IMR-90 (cell line): ENCODE data around the gene GNRH2. TPM values are rescaled to one million over a fixed set of nuclear protein-coding genes. Genes with fewer than 3 reads are reported as not detected.

Experiments
- ATAC-seq: fragments of 200-7000 bp; cut with Tn5 transposase; 2 replicates; pipeline ENCODE4 v1.9.1; 2020; ENCODE audit warnings: low read depth, mild to moderate bottlenecking, moderate library complexity
- BruUV-seq: library from RNA; stranded (reverse); fragments of 400-500 nt; replicated peaks from 2 replicates; lab custom pipeline; 2021; lab: Mats Ljungman, UMichigan
- CTCF ChIA-PET: fragments of 300-600 bp; formaldehyde crosslinking; extraction: SDS; loops from one replicate; lab custom pipeline; 2021; ENCODE audit warnings: antibody characterized with exemption; lab: Yijun Ruan, JAX
- POLR2A ChIA-PET: fragments of 300-600 bp; sonication (Branson Sonifier 250); formaldehyde crosslinking; loops from one replicate; lab custom pipeline; 2022; ENCODE audit warnings: antibody characterized with exemption; ENCODE audit not compliant: unreplicated experiment; lab: Charles Lee
- DNase-seq: peaks from one replicate; pipeline ENCODE4 v3.0.0; 2013
- H2AFZ ChIP-seq: replicated peaks from 2 replicates; pipeline ENCODE3; 2013; ENCODE audit warnings: low read length, mild to moderate bottlenecking; ENCODE audit not compliant: poor library complexity
- H2AK5ac ChIP-seq: 2 replicates; pipeline ENCODE4 v1.6.1; 2013; ENCODE audit warnings: low read depth, low read length, inconsistent platforms
- H2AK9ac ChIP-seq: replicated peaks from 2 replicates; pipeline ENCODE3; 2013; ENCODE audit warnings: mild to moderate bottlenecking, low read depth, low read length, moderate library complexity; ENCODE audit not compliant: poor library complexity
- H2BK120ac ChIP-seq: 2 replicates; pipeline ENCODE4 v1.6.1; 2013; ENCODE audit warnings: low read depth, low read length, inconsistent platforms
- H2BK15ac ChIP-seq: 3 replicates; pipeline ENCODE4 v1.6.1; 2013; ENCODE audit warnings: low read depth, low read length, inconsistent platforms
- H2BK20ac ChIP-seq: 2 replicates; pipeline ENCODE4 v1.6.1; 2013; ENCODE audit warnings: low read depth, mild to moderate bottlenecking, inconsistent platforms, low read length, moderate library complexity
- H2BK5ac ChIP-seq: 2 replicates; pipeline ENCODE4 v1.6.1; 2013; ENCODE audit warnings: mild to moderate bottlenecking, low read depth, low read length, inconsistent platforms; ENCODE audit not compliant: poor library complexity, severe bottlenecking
- H3K14ac ChIP-seq: replicated peaks from 2 replicates; pipeline ENCODE4 v1.6.1; 2013; ENCODE audit warnings: low read depth, low read length, inconsistent platforms
- H3K18ac ChIP-seq: 2 replicates; pipeline ENCODE4 v1.6.1; 2013; ENCODE audit warnings: low read depth, low read length, control low read depth
- H3K23ac ChIP-seq: 2 replicates; pipeline ENCODE4 v1.6.1; 2013; ENCODE audit warnings: low read depth, low read length, inconsistent platforms
- H3K27ac ChIP-seq: 2 replicates; pipeline ENCODE4 v1.5.1; 2013; ENCODE audit warnings: mild to moderate bottlenecking, control low read depth, low read length; ENCODE audit not compliant: insufficient read depth
- H3K27me3 ChIP-seq: 2 replicates; pipeline ENCODE4 v1.6.1; 2013; ENCODE audit warnings: low read length; ENCODE audit not compliant: control insufficient read depth, insufficient read depth
- H3K36me3 ChIP-seq: 2 replicates; pipeline ENCODE4 v1.6.1; 2013; ENCODE audit warnings: low read length, mixed read lengths; ENCODE audit not compliant: control insufficient read depth, insufficient read depth
- H3K4ac ChIP-seq: 2 replicates; pipeline ENCODE4 v1.6.1; 2013; ENCODE audit warnings: low read depth, low read length, inconsistent platforms
- H3K4me1 ChIP-seq: 2 replicates; pipeline ENCODE4 v1.6.1; 2013; ENCODE audit warnings: low read length, mixed read lengths; ENCODE audit not compliant: control insufficient read depth, insufficient read depth
- H3K4me2 ChIP-seq: 2 replicates; pipeline ENCODE4 v1.6.1; 2013; ENCODE audit warnings: low read depth, mild to moderate bottlenecking, control low read depth, low read length, moderate library complexity
- H3K4me3 ChIP-seq: 2 replicates; pipeline ENCODE4 v1.5.1; 2013; ENCODE audit warnings: low read depth, mild to moderate bottlenecking, control low read depth, low read length, moderate library complexity; ENCODE audit not compliant: insufficient read depth
- H3K56ac ChIP-seq: 2 replicates; pipeline ENCODE4 v1.6.1; 2013; ENCODE audit warnings: low read length, inconsistent platforms; ENCODE audit not compliant: insufficient read depth; ENCODE audit errors: extremely low read depth
- H3K79me1 ChIP-seq, 2 experiments: 2 replicates each; pipeline ENCODE4 v1.6.1; 2013; ENCODE audit warnings: low read length in 2 of 2, inconsistent platforms in 1 of 2, low read depth in 1 of 2
- H3K9ac ChIP-seq: 2 replicates; pipeline ENCODE4 v1.6.1; 2013; ENCODE audit warnings: low read depth, low read length, control low read depth
- H3K9me1 ChIP-seq: 2 replicates; pipeline ENCODE4 v1.6.1; 2013; ENCODE audit warnings: low read length, inconsistent platforms; ENCODE audit not compliant: insufficient read depth
- H3K9me3 ChIP-seq: 2 replicates; pipeline ENCODE4 v1.6.1; 2013; ENCODE audit warnings: low read length; ENCODE audit not compliant: control insufficient read depth, insufficient read depth
- H4K20me1 ChIP-seq: 2 replicates; pipeline ENCODE4 v1.6.1; 2013; ENCODE audit warnings: low read length, inconsistent platforms; ENCODE audit not compliant: insufficient read depth
- H4K5ac ChIP-seq: 2 replicates; pipeline ENCODE4 v1.6.1; 2013; ENCODE audit warnings: mild to moderate bottlenecking, low read depth, low read length, control low read depth
- H4K8ac ChIP-seq, 2 experiments: 2 replicates each; pipeline ENCODE4 v1.6.1; 2013; ENCODE audit warnings: low read depth in 2 of 2, low read length in 2 of 2, control low read depth in 1 of 2, inconsistent platforms in 1 of 2
- H4K91ac ChIP-seq: 2 replicates; pipeline ENCODE4 v1.6.1; 2013; ENCODE audit warnings: low read depth, low read length, inconsistent platforms; ENCODE audit not compliant: insufficient read depth
- BHLHE40 ChIP-seq: fragments of 150-350 bp; IDR thresholded peaks from 2 replicates; pipeline ENCODE4 v1.6.1; 2016; ENCODE audit warnings: mild to moderate bottlenecking, low read depth, low read length
- CEBPB ChIP-seq: IDR thresholded peaks from 2 replicates; pipeline ENCODE4 v1.6.1; 2012; ENCODE audit warnings: low read depth, low read length, improper control_type of control experiment
- CHD1 ChIP-seq: IDR thresholded peaks from 2 replicates; pipeline ENCODE4 v1.6.1; 2012; ENCODE audit warnings: low read depth, low read length, improper control_type of control experiment
- CTCF ChIP-seq: conservative IDR thresholded peaks from 2 replicates; pipeline ENCODE4 v1.5.1; 2012; ENCODE audit warnings: mild to moderate bottlenecking, low read depth, low read length, improper control_type of control experiment
- ELK1 ChIP-seq: fragments of 150-350 bp; IDR thresholded peaks from 2 replicates; pipeline ENCODE4 v1.6.1; 2016; ENCODE audit warnings: low read depth, mild to moderate bottlenecking, low read length, moderate library complexity, borderline replicate concordance
- FOS ChIP-seq: fragments of 150-350 bp; IDR thresholded peaks from 2 replicates; pipeline ENCODE4 v1.6.1; 2016; ENCODE audit warnings: low read depth, low read length
- MAFK ChIP-seq: IDR thresholded peaks from 2 replicates; pipeline ENCODE4 v1.6.1; 2012; ENCODE audit warnings: low read depth, low read length, improper control_type of control experiment
- MAZ ChIP-seq: IDR thresholded peaks from 2 replicates; pipeline ENCODE4 v1.6.1; 2012; ENCODE audit warnings: low read depth, mild to moderate bottlenecking, low read length, improper control_type of control experiment, moderate library complexity, borderline replicate concordance
- MXI1 ChIP-seq: IDR thresholded peaks from 2 replicates; pipeline ENCODE4 v1.6.1; 2012; ENCODE audit warnings: low read depth, mild to moderate bottlenecking, low read length, moderate library complexity, borderline replicate concordance
- NFE2L2 ChIP-seq: fragments of 150-350 bp; IDR thresholded peaks from 2 replicates; pipeline ENCODE4 v1.6.1; 2016; ENCODE audit warnings: low read depth, mild to moderate bottlenecking, low read length
- POLR2A ChIP-seq: IDR thresholded peaks from 2 replicates; pipeline ENCODE4 v1.6.1; 2012; ENCODE audit warnings: mild to moderate bottlenecking, low read depth, low read length
- RAD21 ChIP-seq: IDR thresholded peaks from 2 replicates; pipeline ENCODE4 v1.6.1; 2012; ENCODE audit warnings: low read length, improper control_type of control experiment
- RCOR1 ChIP-seq: IDR thresholded peaks from 2 replicates; pipeline ENCODE4 v1.6.1; 2012; ENCODE audit warnings: mild to moderate bottlenecking, low read length, improper control_type of control experiment; ENCODE audit not compliant: insufficient replicate concordance
- RFX5 ChIP-seq: IDR thresholded peaks from 2 replicates; pipeline ENCODE4 v1.8.0; 2012; ENCODE audit warnings: low read depth, mild to moderate bottlenecking, low read length, moderate library complexity
- SMC3 ChIP-seq: fragments of 150-350 bp; IDR thresholded peaks from 2 replicates; pipeline ENCODE4 v1.6.1; 2016; ENCODE audit warnings: low read depth, mild to moderate bottlenecking, antibody characterized with exemption, low read length, moderate library complexity
- USF2 ChIP-seq: fragments of 150-350 bp; IDR thresholded peaks from 2 replicates; pipeline ENCODE4 v1.6.1; 2017; ENCODE audit warnings: mild to moderate bottlenecking, antibody characterized with exemption, low read length, low read depth
- WGBS, 2 experiments: methylation state at CpG; one replicate each; pipeline versions ENCODE4 v1.1.5 to v1.1.7; 2013; ENCODE audit warnings: missing lambda C conversion rate in 2 of 2; ENCODE audit not compliant: insufficient read length in 1 of 2; ENCODE audit errors: extremely low coverage in 2 of 2; 5-methylcytosine and 5-hydroxymethylcytosine counted together
- dilution Hi-C: fragments of 300-500 bp; cut with HindIII; formaldehyde crosslinking; loops from one replicate; pipeline ENCODE4 v1.14.3; 2018; ENCODE audit warnings: low sequenced_read_pairs; ENCODE audit not compliant: unreplicated experiment
- in situ Hi-C: fragments of 300-500 bp; cut with MboI; formaldehyde crosslinking; loops from 3 replicates; pipeline ENCODE4 v1.14.3; 2019; ENCODE audit warnings: low sequenced_read_pairs, inconsistent platforms, mixed read lengths
- intact Hi-C: fragments of 100-400 bp; cut with micrococcal nuclease; formaldehyde crosslinking; loops from 2 replicates; pipeline ENCODE4 v1.10.0; 2022
- polyA plus RNA-seq, 3 experiments: library from polyadenylated mRNA; depleted of rRNA; stranded (reverse); fragments of >200 nt; gene quantifications; 2 replicates each; pipeline ENCODE4 v1.2.3, GENCODE V29; 2012; ENCODE audit warnings: low replicate concordance in 1 of 3
- total RNA-seq: library from RNA; depleted of rRNA; stranded (reverse); fragments of >200 nt; gene quantifications from 2 replicates; pipeline ENCODE4 v1.2.3, GENCODE V29; 2012

Gene GNRH2
- total and polyA plus RNA-seq, 2 of the 4 experiments (the other 2 are of a cell fraction) = 0.18 to 0.21 TPM

DNA sequence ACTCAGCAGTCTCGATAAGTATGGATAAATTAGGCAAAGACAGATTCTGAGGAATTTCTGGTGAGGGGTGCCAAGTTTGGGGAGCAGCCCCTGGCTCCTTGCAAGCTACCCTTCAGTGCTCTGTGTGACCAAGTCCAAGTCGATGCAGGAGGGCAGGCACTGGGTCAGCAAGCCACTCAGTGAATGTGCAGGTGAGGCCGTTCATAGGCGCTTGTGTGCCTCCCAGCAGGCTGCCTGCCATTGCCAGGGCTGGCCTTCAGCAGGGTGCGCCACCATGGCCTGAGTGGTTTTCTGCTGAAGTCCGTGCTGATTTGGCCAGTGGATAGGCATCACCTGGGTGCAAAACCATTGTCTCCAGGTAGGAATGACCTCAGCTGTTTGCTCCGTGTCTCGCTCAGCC is 3.3 kb upstream of the GNRH2 start:
- Histone ChIP-seq H3K27ac (no peak overlapping the region), H3K9me1 (peaks cover 10% of the 10 kb centered on the region), H3K4me1 (peaks cover 8% of the 10 kb centered on the region), H3K36me3 (peaks cover 48% of the 10 kb centered on the region), H3K56ac (no peak overlapping the region), H2BK15ac (no peak overlapping the region), H3K79me1 (0 out of 4 replicates have a peak, but pooled peaks cover 0 to 2% of the 10 kb centered on the region in 2 experiments), H4K5ac (no peak overlapping the region), H2BK20ac (no peak overlapping the region), H3K27me3 (no peaks in the 10 kb centered on the region), H3K4me3 (no peak overlapping the region), H2AFZ (no peak overlapping the region), H4K8ac (no peak overlapping the region), H2BK5ac (no peak overlapping the region), H3K23ac (no peak overlapping the region), H4K20me1 (no peaks in the 10 kb centered on the region), H3K14ac (no peak overlapping the region), H3K18ac (no peak overlapping the region), H2AK5ac (no peak overlapping the region), H3K9ac (no peak overlapping the region), H3K4ac (no peak overlapping the region), H3K9me3 (no peaks in the 10 kb centered on the region), H2AK9ac (no peak overlapping the region), H2BK120ac (no peak overlapping the region), H4K91ac (no peak overlapping the region), H3K4me2 (no peak overlapping the region)
- in situ Hi-C loops (no loop called here), intact Hi-C loops (no loop called here), dilution Hi-C loops (no loop called here)
- ATAC-seq (no peak), DNase-seq (no peak)
- TF ChIP-seq POLR2A (no peak), FOS (no peak), BHLHE40 (no peak), MAFK (no peak), USF2 (no peak), CEBPB (no peak), RAD21 (no peak), NFE2L2 (no peak), MAZ (no peak), CTCF (no peak), RCOR1 (no peak), MXI1 (no peak), SMC3 (no peak), RFX5 (no peak), ELK1 (no peak), CHD1 (no peak)
- BruUV-seq = no TSS peak
- 92% methylated on average over 4 of the region's 8 CpGs; no CpG with 5 or more reads in 1 of the 2 experiments for WGBS, 2 experiments
- CTCF ChIA-PET = no interaction called here
- POLR2A ChIA-PET = no interaction called here
